AG08395 (cell line): ENCODE measurements around the gene UBA5.

ENCODE experiments used
- DNase-seq: peaks from one replicate; pipeline ENCODE4 v3.0.0; 2012; ENCODE audit warnings: mixed read lengths, low spot score

Gene UBA5

GRCh38 chr3:132720228-132720627 is 60.1 kb downstream of the UBA5 start:
- DNase-seq, result no peak

- peak; percentile 56 for DNase-seq
Observed at GRCh38 chr3:132721479-132722164, 61.5 kb downstream of the UBA5 start.

GRCh38 chr3:132722165-132723023 is 62.3 kb downstream of the UBA5 start, which contains the start of gene NPHP3:
NPHP3 (minus strand) TSS chr3:132722409; CDS start chr3:132722355, 54 bp downstream.
- DNase-seq, result peak; percentile 98

- no peak for DNase-seq
Observed at GRCh38 chr3:132723024-132723950, 63.2 kb downstream of the UBA5 start.

GRCh38 chr3:132726341-132726823 is 66.3 kb downstream of the UBA5 start:
- peak; percentile 19 for DNase-seq
